ENCODE results near the gene HTR3E. TPM values are rescaled to one million over a fixed set of nuclear protein-coding genes. Genes with fewer than 3 reads are reported as not detected.
A peak's percentile ranks its signal among the peaks of the same experiment; 100 is the strongest.

The HTR3E gene
- total and polyA plus RNA-seq, 4 experiments from 2014 or later = not detected

DNA sequence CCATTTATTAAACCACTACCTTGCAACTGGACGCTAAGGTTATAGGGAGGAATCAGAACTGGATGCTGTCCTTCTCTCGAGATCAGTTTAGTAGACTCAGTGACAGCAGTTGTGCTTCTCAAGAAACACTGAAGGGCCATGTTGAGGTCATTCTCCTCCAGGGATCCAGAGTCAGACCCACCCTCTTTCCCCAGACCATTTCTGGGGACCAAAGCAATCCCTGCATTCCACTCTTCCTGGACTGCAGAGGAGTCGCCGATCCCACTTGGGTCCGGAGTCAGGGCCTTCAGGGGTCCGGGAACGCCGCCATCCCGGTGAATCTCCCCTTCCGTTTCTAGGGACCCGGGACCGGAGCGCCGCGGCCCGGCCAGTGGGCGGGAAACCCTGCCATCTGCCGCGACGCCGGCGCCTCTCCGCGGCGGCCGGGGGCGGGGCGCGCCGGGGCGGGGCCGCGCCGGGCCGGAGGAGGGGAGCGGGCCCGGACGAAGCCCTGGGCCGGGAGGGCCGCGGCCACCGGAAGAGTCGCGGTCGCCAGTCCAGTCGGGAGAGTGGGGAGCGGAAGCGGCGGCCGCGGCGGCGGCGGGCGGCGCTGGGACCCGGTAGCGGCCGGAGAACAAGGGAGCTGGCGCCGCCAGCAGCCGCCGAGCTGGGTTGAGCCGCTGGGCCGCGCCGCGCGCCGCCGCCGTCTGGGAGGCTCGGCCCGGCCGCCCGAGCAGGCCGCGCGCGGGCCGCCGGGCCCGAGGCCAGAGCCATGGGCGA, 58.2 kb downstream of the HTR3E start, which contains the start of gene DVL3:
Gene DVL3 (plus strand): TSS at position 493 of the 759 bp plus-strand sequence. CDS start 259 bp downstream, at position 752.
- peaks cover 0 to 3% (median 0%) of the 10 kb centered on the region in 8 donors for H3K9me3 Mint-ChIP-seq
- intact Hi-C loops (cut with micrococcal nuclease) = loop anchor here (1.0 kb wide), 2 partner anchors 19 to 20 kb away; partner anchors contain the start of genes AP2M1 and EIF2B5
- ChIA-PET CTCF (ENCODE audit: partially characterized antibody) (interaction anchor here (0.7 to 1.4 kb wide), 3 partner anchors 21 to 130 kb away, joined by 3 to 5 read pairs (median 3); partner anchors contain the start of gene EEF1AKMT4), POLR2A (ENCODE audit: partially characterized antibody) (interaction anchor here (0.7 to 1.8 kb wide), 7 partner anchors 19 to 270 kb away, joined by 3 to 18 read pairs (median 4); partner anchors contain the start of genes ABCF3, AP2M1, EIF2B5 and PSMD2)
- DNase-seq = peak in 4 of 5 donors; percentile 38 to 56 (median 44)
- peaks cover 20 to 34% (median 28%) of the 10 kb centered on the region in 4 donors for H3K4me1 Mint-ChIP-seq
- peak within 1 kb of the TSS; percentile 56 to 81 for H3K4me3 ChIP-seq (ENCODE audit: low read length in 2 of 2)
- H3K36me3 Mint-ChIP-seq = peaks cover 0 to 4% of the 10 kb centered on the region in 2 donors
- H3K27me3 Mint-ChIP-seq = no peaks in the 10 kb centered on the region
- peaks cover 32% of the 10 kb centered on the region for H3K4me1 ChIP-seq (ENCODE audit: insufficient read depth, low read length)
- peak within 1 kb of the TSS; percentile 22 to 95 (median 93) for H3K27ac Mint-ChIP-seq
- H3K36me3 ChIP-seq (ENCODE audit: insufficient read depth, low read length) = no peaks in the 10 kb centered on the region
- H3K27me3 ChIP-seq (ENCODE audit: insufficient read depth, low read length) = no peaks in the 10 kb centered on the region
- H3K9me3 ChIP-seq (ENCODE audit: control insufficient read depth in 1 of 2, low read length in 2 of 2) = no peaks in the 10 kb centered on the region
- H3K4me3 Mint-ChIP-seq = peak within 1 kb of the TSS; percentile 91 to 97 (median 95)
- peak within 1 kb of the TSS; percentile 59 for H3K27ac ChIP-seq (ENCODE audit: low read depth, low read length)

DNA sequence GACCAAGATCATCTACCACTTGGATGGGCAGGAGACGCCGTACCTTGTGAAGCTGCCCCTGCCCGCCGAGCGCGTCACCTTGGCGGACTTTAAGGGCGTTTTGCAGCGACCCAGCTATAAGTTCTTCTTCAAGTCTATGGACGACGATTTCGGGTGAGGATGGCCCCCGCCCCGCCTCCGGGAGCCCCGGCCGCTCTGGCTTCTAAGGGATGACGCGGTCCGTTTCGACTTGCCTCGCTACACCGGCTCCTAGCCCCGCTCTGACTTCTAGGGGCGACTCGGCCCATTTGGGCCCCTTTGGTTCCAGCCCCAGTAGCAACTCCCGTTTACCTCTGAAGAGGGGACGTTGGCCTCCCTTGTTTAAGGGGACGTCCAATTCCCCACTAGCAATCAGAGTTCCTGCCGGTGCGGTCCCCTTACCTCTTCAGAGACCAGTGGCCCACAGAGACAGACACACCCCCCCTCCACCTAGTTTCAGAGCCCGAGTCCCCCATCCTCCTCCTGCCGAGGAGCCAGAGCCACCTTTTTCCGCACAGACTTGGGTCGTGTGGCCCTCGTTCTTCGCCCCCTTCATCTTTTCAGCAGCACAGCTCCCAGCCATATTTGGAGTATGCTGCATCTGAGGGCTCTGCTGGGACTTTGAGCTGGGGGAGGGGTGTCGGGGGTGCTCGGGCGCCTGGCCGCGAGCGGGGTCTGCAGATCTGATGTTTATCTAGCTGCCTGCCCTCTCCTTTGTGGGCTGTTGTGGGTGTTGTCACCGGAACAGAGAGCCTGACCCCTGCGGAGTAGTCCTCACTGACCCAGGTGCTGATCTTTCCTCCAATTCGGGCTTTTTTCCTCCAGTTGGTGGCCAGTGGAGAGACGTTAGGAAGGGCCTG, 59.0 kb downstream of the HTR3E start:
- H3K27ac ChIP-seq (ENCODE audit: low read depth, low read length) = peak overlapping the region; percentile 59
- Mint-ChIP-seq H3K27ac (peak overlapping the region; percentile 70 to 95 (median 93)), H3K9me3 (peaks cover 0 to 3% (median 0%) of the 10 kb centered on the region in 8 donors), H3K4me3 (peak overlapping the region; percentile 91 to 97 (median 95)), H3K36me3 (peaks cover 0 to 4% of the 10 kb centered on the region in 2 donors), H3K4me1 (peaks cover 24 to 40% (median 31%) of the 10 kb centered on the region in 4 donors), H3K27me3 (no peaks in the 10 kb centered on the region)
- peak overlapping the region; percentile 56 to 81 for H3K4me3 ChIP-seq (ENCODE audit: low read length in 2 of 2)
- peak; percentile 37 to 67 (median 43) for DNase-seq
- no peaks in the 10 kb centered on the region for H3K27me3 ChIP-seq (ENCODE audit: insufficient read depth, low read length)
- POLR2A ChIA-PET (ENCODE audit: partially characterized antibody) = interaction anchor here (0.7 to 1.8 kb wide), 8 partner anchors 15 to 271 kb away, joined by 3 to 18 read pairs (median 4); partner anchors contain the start of genes ABCF3, AP2M1, EIF2B5 and PSMD2
- H3K9me3 ChIP-seq (ENCODE audit: control insufficient read depth in 1 of 2, low read length in 2 of 2) = no peaks in the 10 kb centered on the region
- CTCF ChIA-PET (ENCODE audit: partially characterized antibody) = interaction anchor here (0.7 to 1.4 kb wide), 4 partner anchors 15 to 129 kb away, joined by 3 to 5 read pairs (median 3); partner anchors contain the start of gene EEF1AKMT4
- peaks cover 32% of the 10 kb centered on the region for H3K4me1 ChIP-seq (ENCODE audit: insufficient read depth, low read length)
- H3K36me3 ChIP-seq (ENCODE audit: insufficient read depth, low read length) = no peaks in the 10 kb centered on the region
- intact Hi-C loops (cut with micrococcal nuclease) = loop anchor here (1.0 kb wide), 2 partner anchors 18 to 21 kb away; partner anchors contain the start of genes AP2M1 and EIF2B5

DNA sequence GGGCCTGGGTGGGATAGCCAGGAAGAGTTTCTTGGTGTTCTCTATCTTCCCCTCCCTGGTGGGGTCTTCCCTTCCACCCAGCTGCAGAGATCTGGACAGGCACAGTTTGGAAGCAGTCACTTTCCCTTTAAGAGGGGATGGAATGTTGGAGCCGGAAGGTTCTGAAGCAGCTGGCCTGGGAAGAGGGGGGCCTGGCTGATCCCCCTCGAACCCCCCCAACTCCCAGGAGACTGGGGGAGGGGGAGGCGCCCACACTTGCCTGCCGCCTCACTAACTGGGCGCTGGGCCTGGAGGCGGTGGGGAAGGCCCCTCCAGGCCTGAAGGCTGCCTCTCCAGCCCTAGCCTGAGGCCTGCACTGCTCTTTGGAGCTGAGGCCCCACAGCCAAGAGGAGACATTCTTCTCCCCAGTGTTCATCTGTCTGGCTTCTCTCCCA, 59.7 kb downstream of the HTR3E start:
- Mint-ChIP-seq H3K9me3 (peaks cover 0 to 3% (median 0%) of the 10 kb centered on the region in 8 donors), H3K36me3 (peaks cover 0 to 6% of the 10 kb centered on the region in 2 donors), H3K4me3 (peak overlapping the region; percentile 91 to 97 (median 95)), H3K27me3 (no peaks in the 10 kb centered on the region), H3K4me1 (peaks cover 26 to 43% (median 33%) of the 10 kb centered on the region in 4 donors), H3K27ac (peak overlapping the region; percentile 31 to 95 (median 93))
- H3K27ac ChIP-seq (ENCODE audit: low read depth, low read length) = peak overlapping the region; percentile 59
- ChIA-PET CTCF (ENCODE audit: partially characterized antibody) (interaction anchor here (0.8 to 1.4 kb wide), 2 partner anchors 15 to 93 kb away, joined by 3 to 5 read pairs; partner anchors contain the start of gene EEF1AKMT4), POLR2A (ENCODE audit: partially characterized antibody) (interaction anchor here (0.6 to 1.8 kb wide), 4 partner anchors 14 to 271 kb away, joined by 3 to 18 read pairs (median 5); partner anchors contain the start of gene EIF2B5)
- intact Hi-C loops (cut with micrococcal nuclease) = no loop called here
- peaks cover 32% of the 10 kb centered on the region for H3K4me1 ChIP-seq (ENCODE audit: insufficient read depth, low read length)
- DNase-seq = no peak
- no peaks in the 10 kb centered on the region for H3K36me3 ChIP-seq (ENCODE audit: insufficient read depth, low read length)
- H3K4me3 ChIP-seq (ENCODE audit: low read length in 2 of 2) = peak overlapping the region in 1 of 2 donors; percentile 56
- H3K9me3 ChIP-seq (ENCODE audit: control insufficient read depth in 1 of 2, low read length in 2 of 2) = no peaks in the 10 kb centered on the region
- H3K27me3 ChIP-seq (ENCODE audit: insufficient read depth, low read length) = no peaks in the 10 kb centered on the region

Other genes with a start within 250 kb of the HTR3E start
- gene PARL, start 212.2 kb upstream of the HTR3E start, total RNA-seq = 10 to 100 TPM; 46.9 to 50.2 TPM
- gene PARL, start 212.2 kb upstream of the HTR3E start, polyA plus RNA-seq = 100 to 1,000 TPM; 100 to 168 TPM
- gene ABCC5, start 79.2 kb upstream of the HTR3E start, total RNA-seq = 10 to 100 TPM; 42.3 to 42.6 TPM
- gene ABCC5, start 79.2 kb upstream of the HTR3E start, polyA plus RNA-seq = 10 to 100 TPM in 1 of 2 donors, 1 to 10 TPM in 1; 9.1 to 12.3 TPM
- gene HTR3D, start 65.3 kb upstream of the HTR3E start, total RNA-seq = not detected
- not detected for gene HTR3D, start 65.3 kb upstream of the HTR3E start, polyA plus RNA-seq
- not detected for gene HTR3C, start 44.0 kb upstream of the HTR3E start, total RNA-seq
- not detected for gene HTR3C, start 44.0 kb upstream of the HTR3E start, polyA plus RNA-seq
- gene EIF2B5, start 38.3 kb downstream of the HTR3E start, total RNA-seq = 10 to 100 TPM; 82.3 to 87.6 TPM
- 10 to 100 TPM; 59.6 to 69.4 TPM for gene EIF2B5, start 38.3 kb downstream of the HTR3E start, polyA plus RNA-seq
- gene DVL3, start 58.3 kb downstream of the HTR3E start, total RNA-seq = 10 to 100 TPM; 43.3 to 46.4 TPM
- 10 to 100 TPM in 1 of 2 donors, 1 to 10 TPM in 1; 3.0 to 14.1 TPM for gene DVL3, start 58.3 kb downstream of the HTR3E start, polyA plus RNA-seq
- gene AP2M1, start 77.8 kb downstream of the HTR3E start, total RNA-seq = 100 to 1,000 TPM; 206 to 208 TPM
- gene AP2M1, start 77.8 kb downstream of the HTR3E start, polyA plus RNA-seq = 100 to 1,000 TPM; 254 to 312 TPM
- 100 to 1,000 TPM; 122 to 124 TPM for gene ABCF3, start 89.1 kb downstream of the HTR3E start, total RNA-seq
- gene ABCF3, start 89.1 kb downstream of the HTR3E start, polyA plus RNA-seq = 10 to 100 TPM; 32.0 to 55.1 TPM
- not detected for gene VWA5B2, start 132.5 kb downstream of the HTR3E start, total RNA-seq
- under 1 TPM in 1 of 2 donors, not detected in 1; 0.38 TPM for gene VWA5B2, start 132.5 kb downstream of the HTR3E start, polyA plus RNA-seq
- 10 to 100 TPM; 37.5 to 40.6 TPM for gene ALG3, start 151.9 kb downstream of the HTR3E start, total RNA-seq
- gene ALG3, start 151.9 kb downstream of the HTR3E start, polyA plus RNA-seq = 10 to 100 TPM; 56.5 to 67.8 TPM
- 1 to 10 TPM; 1.7 to 2.1 TPM for gene EEF1AKMT4, start 152.6 kb downstream of the HTR3E start, total RNA-seq
- gene EEF1AKMT4, start 152.6 kb downstream of the HTR3E start, polyA plus RNA-seq = 1 to 10 TPM; 3.8 to 4.6 TPM
- gene CAMK2N2, start 164.5 kb downstream of the HTR3E start, total RNA-seq = under 1 TPM in 1 of 2 experiments, not detected in 1; 0.25 TPM
- not detected for gene CAMK2N2, start 164.5 kb downstream of the HTR3E start, polyA plus RNA-seq
- not detected for gene ECE2, start 179.0 kb downstream of the HTR3E start, total RNA-seq
- not detected for gene ECE2, start 179.0 kb downstream of the HTR3E start, polyA plus RNA-seq
- gene PSMD2, start 202.2 kb downstream of the HTR3E start, total RNA-seq = 100 to 1,000 TPM; 148 to 154 TPM
- gene PSMD2, start 202.2 kb downstream of the HTR3E start, polyA plus RNA-seq = 100 to 1,000 TPM; 195 to 298 TPM
- 100 to 1,000 TPM; 236 to 246 TPM for gene EIF4G1, start 217.5 kb downstream of the HTR3E start, total RNA-seq
- 10 to 100 TPM in 1 of 2 donors, 1 to 10 TPM in 1; 3.6 to 51.1 TPM for gene EIF4G1, start 217.5 kb downstream of the HTR3E start, polyA plus RNA-seq
- 1 to 10 TPM; 9.0 to 10.0 TPM for gene FAM131A, start 240.5 kb downstream of the HTR3E start, total RNA-seq
- 1 to 10 TPM; 1.1 to 1.6 TPM for gene FAM131A, start 240.5 kb downstream of the HTR3E start, polyA plus RNA-seq

Measured in CD4-positive, alpha-beta memory T cell (primary cell).